ENCODE results near the gene GLP1R.
A peak's percentile ranks its signal among the peaks of the same experiment; 100 is the strongest.
"Not testable (repeated sequence)": the region's sequence is repeated elsewhere in the genome, so short reads cannot be mapped to it uniquely, and the experiment has no call there.

GLP1R gene

GRCh38 chr6:39128106-39128505, 79.5 kb downstream of the GLP1R start:
- DNase-seq (ENCODE audit: low read depth) = no peak

DNA sequence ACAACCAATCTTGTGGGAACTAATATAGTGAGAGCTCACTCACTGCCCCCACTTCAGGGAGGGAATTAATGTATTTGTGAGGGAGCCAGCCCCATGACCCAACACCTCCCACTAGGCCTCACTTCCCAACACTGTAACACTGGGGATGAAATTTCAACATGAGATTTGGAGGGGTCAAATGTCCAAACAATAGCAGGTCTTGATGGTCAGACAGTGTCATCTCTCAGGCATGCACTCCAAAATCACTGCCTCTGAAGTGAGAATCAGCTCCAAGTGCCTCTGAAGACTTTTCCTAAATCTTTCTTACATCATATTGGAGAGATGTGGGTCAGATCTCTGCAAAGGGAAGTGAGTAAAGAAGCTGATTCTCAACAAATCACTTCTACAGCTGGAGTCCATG, 80.3 kb downstream of the GLP1R start:
- DNase-seq (ENCODE audit: low read depth) = no peak

- DNase-seq (ENCODE audit: low read depth) = no peak
Measured at GRCh38 chr6:39130691-39131090, 82.1 kb downstream of the GLP1R start.

GRCh38 chr6:39134761-39135160, 86.2 kb downstream of the GLP1R start:
- not testable (repeated sequence) for DNase-seq (ENCODE audit: low read depth)

DNA sequence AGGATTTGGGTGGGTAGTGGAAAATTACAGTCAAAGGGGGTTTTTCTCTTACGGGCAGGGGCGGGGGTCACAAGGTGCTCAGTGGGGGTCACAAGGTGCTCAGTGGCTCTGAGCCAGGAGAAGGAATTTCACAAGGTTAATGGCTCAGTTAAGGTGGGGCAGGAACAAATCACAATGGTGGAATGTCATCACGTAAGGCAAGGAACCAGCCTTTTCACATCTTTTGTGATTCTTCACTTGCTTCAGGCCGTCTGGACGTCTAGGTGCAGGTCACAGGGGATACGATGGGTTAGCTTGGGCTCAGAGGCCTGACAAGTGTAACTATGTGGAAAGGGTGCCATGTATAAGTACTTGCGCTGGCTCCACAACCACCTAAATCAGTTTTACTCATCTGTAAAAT, 87.6 kb downstream of the GLP1R start:
- not testable (repeated sequence) for DNase-seq (ENCODE audit: low read depth)

- DNase-seq (ENCODE audit: low read depth) = peak; percentile 57
Measured at GRCh38 chr6:39137245-39137644, 88.7 kb downstream of the GLP1R start.
